K562 (cell line): ENCODE data around the gene LYSMD4. TPM values are rescaled to one million over a fixed set of nuclear protein-coding genes. Genes with fewer than 3 reads are reported as not detected.

Source experiments
- ATAC-seq: fragments of 200-7000 bp; cut with Tn5 transposase; 3 replicates; pipeline ENCODE4 v1.9.1; 2020; ENCODE audit warnings: moderate library complexity
- BruUV-seq: library from RNA; stranded (reverse); fragments of 400-500 nt; replicated peaks from 2 replicates; lab custom pipeline; 2021; lab: Mats Ljungman, UMichigan
- CTCF ChIA-PET: fragments of 300-600 bp; formaldehyde crosslinking; extraction: SDS; loops from one replicate; lab custom pipeline; 2021; ENCODE audit warnings: low intra/inter-chr PET ratio; lab: Yijun Ruan, JAX
- POLR2A ChIA-PET: fragments of 300-600, 350-650 bp; sonication (Branson Sonifier 250); formaldehyde crosslinking; extraction: SDS; loops from one replicate; lab custom pipeline; 2021; ENCODE audit warnings: antibody characterized with exemption, inconsistent platforms; lab: Yijun Ruan, JAX
- DNase-seq, 4 experiments: peaks; one replicate each; pipeline versions ENCODE4 v3.0.0 to v3.0.0-alpha.2; 2011 to 2018; ENCODE audit warnings: low spot score in 3 of 4, mixed read lengths in 3 of 4; ENCODE audit errors: extremely low read depth in 1 of 4
- FAIRE-seq: peaks from 2 replicates; lab custom pipeline; 2011; peaks lifted over from hg19 to GRCh38; lab: Jason Lieb, UNC
- H2AFZ ChIP-seq: 2 replicates; pipeline ENCODE4 v1.6.0; 2011; ENCODE audit warnings: low read depth, low read length, control low read depth, inconsistent platforms
- H3K27ac ChIP-seq: fragments of 200-600 bp; 3 replicates; pipeline ENCODE4 v1.8.0; 2011; ENCODE audit warnings: low read depth, mild to moderate bottlenecking, control low read depth, inconsistent platforms, low read length, moderate library complexity, mixed read lengths; ENCODE audit errors: extremely low read depth
- H3K27me3 ChIP-seq, 2 experiments: fragments of 300-600 bp in 1 of 2; 2 replicates in 1 of 2; 3 replicates in 1 of 2; pipeline versions ENCODE4 v1.6.0 to v1.8.0; 2011; ENCODE audit warnings: inconsistent platforms in 2 of 2, low read length in 2 of 2, mild to moderate bottlenecking in 1 of 2, mixed read lengths in 1 of 2, moderate library complexity in 1 of 2; ENCODE audit not compliant: control insufficient read depth in 2 of 2, insufficient read depth in 2 of 2
- H3K36me3 ChIP-seq: fragments of 300-600 bp; 3 replicates; pipeline ENCODE4 v1.8.0; 2011; ENCODE audit warnings: mild to moderate bottlenecking, low read length, inconsistent platforms; ENCODE audit not compliant: control insufficient read depth, insufficient read depth
- H3K4me1 ChIP-seq, 2 experiments: fragments of 200-600 bp in 1 of 2; replicated peaks in 1 of 2; 2 replicates in 1 of 2; 3 replicates in 1 of 2; pipeline versions ENCODE4 v1.5.1 to v1.8.0; 2011; ENCODE audit warnings: inconsistent platforms in 2 of 2, low read length in 2 of 2, mild to moderate bottlenecking in 1 of 2, mixed read lengths in 1 of 2, moderate library complexity in 1 of 2; ENCODE audit not compliant: control insufficient read depth in 2 of 2, insufficient read depth in 2 of 2
- H3K4me2 ChIP-seq: 2 replicates; pipeline ENCODE4 v1.6.1; 2011; ENCODE audit warnings: low read length, control low read depth, inconsistent platforms, mixed read lengths; ENCODE audit not compliant: insufficient read depth
- H3K4me3 ChIP-seq: fragments of 200-600 bp; sonication (generic), shearing (Covaris generic); 2 replicates; pipeline ENCODE4 v1.5.1; 2016; ENCODE audit warnings: control low read depth, inconsistent platforms
- H3K79me2 ChIP-seq: fragments of 200-600 bp; 3 replicates; pipeline ENCODE4 v1.8.0; 2011; ENCODE audit warnings: low read length, inconsistent platforms; ENCODE audit not compliant: control insufficient read depth, insufficient read depth
- H3K9ac ChIP-seq, 2 experiments: 2 replicates each; pipeline versions ENCODE4 v1.6.0 to v1.6.1; 2011; ENCODE audit warnings: low read depth in 2 of 2, low read length in 2 of 2, control low read depth in 1 of 2, inconsistent platforms in 1 of 2, mild to moderate bottlenecking in 1 of 2, mixed read lengths in 1 of 2; ENCODE audit not compliant: insufficient read depth in 1 of 2
- H3K9me1 ChIP-seq: one replicate; pipeline ENCODE4 v1.6.0; 2011; ENCODE audit warnings: inconsistent platforms, mild to moderate bottlenecking, low read length, moderate library complexity; ENCODE audit not compliant: control insufficient read depth, insufficient read depth
- H3K9me3 ChIP-seq: replicated peaks from 2 replicates; pipeline ENCODE4 v1.5.1; 2011; ENCODE audit warnings: low read depth, low read length, inconsistent platforms; ENCODE audit not compliant: control insufficient read depth, insufficient read depth
- H4K20me1 ChIP-seq: replicated peaks from 2 replicates; pipeline ENCODE4 v1.6.1; 2011; ENCODE audit warnings: low read length, inconsistent platforms, mixed read lengths; ENCODE audit not compliant: control insufficient read depth, insufficient read depth
- ARID2 ChIP-seq: fragments of 450-650 bp; IDR thresholded peaks from 2 replicates; pipeline ENCODE4 v1.6.1; 2017; ENCODE audit warnings: antibody characterized with exemption, mild to moderate bottlenecking
- ATF7 ChIP-seq: fragments of 450-650 bp; IDR thresholded peaks from 2 replicates; pipeline ENCODE4 v1.7.1; 2014; ENCODE audit warnings: mild to moderate bottlenecking, moderate library complexity
- CBFA2T3 ChIP-seq: fragments of 450-650 bp; IDR thresholded peaks from 2 replicates; pipeline ENCODE4 v1.6.1; 2017
- GATA2 ChIP-seq: sonication (generic); formaldehyde crosslinking; IDR thresholded peaks from 2 replicates; pipeline ENCODE4 v1.4.0; 2020; ENCODE audit warnings: mild to moderate bottlenecking, missing genetic modification reagents
- WGBS: fragments of 100-300 bp; shearing (Covaris generic); methylation state at CpG from one replicate; pipeline ENCODE4 v1.1.6; 2016; ENCODE audit warnings: low coverage, mixed read lengths; ENCODE audit not compliant: insufficient coverage; ENCODE audit errors: missing lambda C conversion rate; 5-methylcytosine and 5-hydroxymethylcytosine counted together
- in situ Hi-C: fragments of 300-500 bp; cut with MboI; formaldehyde crosslinking; loops from 4 replicates; pipeline ENCODE4 v1.15.0; 2018; ENCODE audit warnings: inconsistent platforms, mixed read lengths
- intact Hi-C: fragments of 100-400 bp; cut with micrococcal nuclease; formaldehyde crosslinking; loops from 2 replicates; pipeline ENCODE4 v1.14.2; 2022
- polyA plus RNA-seq, 8 experiments: library from polyadenylated mRNA; depleted of rRNA in 4 of 8; stranded (reverse) in 5 of 8; unstranded in 3 of 8; fragments of >200 nt; fragmentation: Nextera tagmentation in 2 of 8; fragmentation: Illumina TruSeq in 1 of 8; extraction: Ambion mirVana in 2 of 8; extraction: Trizol in 1 of 8; gene quantifications; 2 replicates each; pipeline versions ENCODE4 v1.2.1 to v1.2.3, GENCODE V29; 2011 to 2014; ENCODE audit warnings: inconsistent platforms in 1 of 8, missing spikeins in 1 of 8
- total RNA-seq, 7 experiments: library from RNA; depleted of rRNA in 6 of 7; stranded (reverse); fragments of >200 nt in 6 of 7; fragmentation: Illumina TruSeq in 2 of 7; extraction: Trizol in 2 of 7; gene quantifications; 2 replicates each; pipeline versions ENCODE4 v1.2.1 to v1.2.3, GENCODE V29; 2011 to 2021; ENCODE audit warnings: low replicate concordance in 1 of 7
- TF ChIP-seq, protein P1 (sequence below): fragments of 450-650 bp; IDR thresholded peaks from 2 replicates; pipeline ENCODE4 v1.6.1; 2017; ENCODE audit warnings: mild to moderate bottlenecking, moderate library complexity

Gene LYSMD4
- total and polyA plus RNA-seq, 9 of the 15 experiments (the other 6 are each of a cell fraction or from before 2014, with no cell fraction given) = 0.46 to 3.1 (median 2.0) TPM

DNA sequence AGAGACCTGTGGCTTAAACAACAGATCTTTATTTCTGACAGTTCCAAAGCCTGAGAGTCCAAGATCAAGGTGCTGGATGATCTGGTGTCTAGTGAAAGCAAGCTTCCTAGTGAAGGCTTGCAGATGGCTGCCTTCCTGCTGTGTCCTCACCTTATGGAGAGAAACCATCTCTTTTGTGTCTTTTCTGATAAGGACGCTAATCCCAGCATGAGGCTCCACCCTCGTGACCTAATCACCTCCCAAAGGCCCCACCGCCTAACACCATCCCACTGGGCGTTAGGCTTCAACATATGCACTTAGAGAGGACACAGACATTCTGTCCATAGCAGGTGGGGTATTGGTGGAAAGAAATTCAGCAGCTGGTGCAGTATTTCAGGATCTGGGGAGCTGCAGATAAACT is 19.8 kb upstream of the LYSMD4 start:
- DNase-seq (peak in 1 of 4 experiments; percentile 49), ATAC-seq (peak; percentile 57), FAIRE-seq (no peak)
- BruUV-seq = no TSS peak
- Histone ChIP-seq H3K4me2 (no peak overlapping the region), H3K4me1 (peaks cover 0 to 3% of the 10 kb centered on the region in 2 experiments; a peak in 3 of 5 replicates), H3K9me3 (no peaks in the 10 kb centered on the region), H3K27me3 (peaks cover 3 to 23% of the 10 kb centered on the region in 2 experiments; a peak in 4 of 5 replicates), H3K9me1 (no peaks in the 10 kb centered on the region), H3K27ac (no peak overlapping the region), H3K9ac (no peak overlapping the region), H3K79me2 (no peaks in the 10 kb centered on the region), H2AFZ (no peak overlapping the region), H3K36me3 (no peaks in the 10 kb centered on the region), H3K4me3 (no peak overlapping the region), H4K20me1 (0 out of 2 replicates have a peak, but pooled peaks cover 7% of the 10 kb centered on the region)
- TF ChIP-seq CBFA2T3 = peak; percentile 21; the same call in 1 of the 2 replicates
- no peak for TF ChIP-seq ATF7
- TF ChIP-seq GATA2 (CRISPR knock-in tag) = no peak
- TF ChIP-seq, protein P1, sequence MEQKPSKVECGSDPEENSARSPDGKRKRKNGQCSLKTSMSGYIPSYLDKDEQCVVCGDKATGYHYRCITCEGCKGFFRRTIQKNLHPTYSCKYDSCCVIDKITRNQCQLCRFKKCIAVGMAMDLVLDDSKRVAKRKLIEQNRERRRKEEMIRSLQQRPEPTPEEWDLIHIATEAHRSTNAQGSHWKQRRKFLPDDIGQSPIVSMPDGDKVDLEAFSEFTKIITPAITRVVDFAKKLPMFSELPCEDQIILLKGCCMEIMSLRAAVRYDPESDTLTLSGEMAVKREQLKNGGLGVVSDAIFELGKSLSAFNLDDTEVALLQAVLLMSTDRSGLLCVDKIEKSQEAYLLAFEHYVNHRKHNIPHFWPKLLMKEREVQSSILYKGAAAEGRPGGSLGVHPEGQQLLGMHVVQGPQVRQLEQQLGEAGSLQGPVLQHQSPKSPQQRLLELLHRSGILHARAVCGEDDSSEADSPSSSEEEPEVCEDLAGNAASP = no peak
- no peak for TF ChIP-seq ARID2
- POLR2A ChIA-PET = no interaction called here
- intact Hi-C loops = no loop called here
- WGBS = 0% methylated on average over 4 of the region's 4 CpGs
- in situ Hi-C loops = no loop called here
- CTCF ChIA-PET = no interaction called here
